Keratinocyte (primary cell): ENCODE measurements around the gene CSE1L. TPM values are rescaled to one million over a fixed set of nuclear protein-coding genes. Genes with fewer than 3 reads are reported as not detected.

Experiments used
- DNase-seq: peaks from one replicate; pipeline ENCODE4 v3.0.0-alpha.2; 2011; ENCODE audit warnings: low read depth, missing footprints, low spot score
- FAIRE-seq: peaks from 2 replicates; lab custom pipeline; 2011; peaks lifted over from hg19 to GRCh38; lab: Jason Lieb, UNC
- H2AFZ ChIP-seq: 2 replicates; pipeline ENCODE4 v1.6.0; 2012; ENCODE audit warnings: low read length, control low read depth, inconsistent platforms; ENCODE audit not compliant: control insufficient read depth
- H3K27ac ChIP-seq: 2 replicates; pipeline ENCODE4 v1.5.1; 2011; ENCODE audit warnings: low read length; ENCODE audit not compliant: control insufficient read depth, insufficient read depth
- H3K27me3 ChIP-seq: 3 replicates; pipeline ENCODE4 v1.6.0; 2011; ENCODE audit warnings: low read length; ENCODE audit not compliant: control insufficient read depth, insufficient read depth; ENCODE audit errors: extremely low read depth
- H3K36me3 ChIP-seq, 2 experiments: 2 replicates in 1 of 2; 3 replicates in 1 of 2; pipeline ENCODE4 v1.5.1; 2011; ENCODE audit warnings: low read length in 2 of 2, mild to moderate bottlenecking in 1 of 2; ENCODE audit not compliant: control insufficient read depth in 2 of 2, insufficient read depth in 2 of 2; ENCODE audit errors: extremely low read depth in 1 of 2
- H3K4me1 ChIP-seq: 3 replicates; pipeline ENCODE4 v1.5.1; 2011; ENCODE audit warnings: low read length; ENCODE audit not compliant: control insufficient read depth, insufficient read depth; ENCODE audit errors: extremely low read depth
- H3K4me2 ChIP-seq: 3 replicates; pipeline ENCODE4 v1.6.0; 2011; ENCODE audit warnings: low read depth, low read length; ENCODE audit not compliant: control insufficient read depth, insufficient read depth; ENCODE audit errors: extremely low read depth
- H3K4me3 ChIP-seq, 3 experiments: fragments of 200-600 bp in 1 of 3; sonication (generic) in 1 of 3; 2 replicates in 2 of 3; 3 replicates in 1 of 3; pipeline ENCODE4 v1.5.1; 2011 to 2016; ENCODE audit warnings: low read length in 3 of 3, mild to moderate bottlenecking in 3 of 3, control low read depth in 2 of 3, inconsistent platforms in 1 of 3, low read depth in 1 of 3, mixed read lengths in 1 of 3, mixed run types in 1 of 3, moderate library complexity in 1 of 3; ENCODE audit not compliant: control insufficient read depth in 2 of 3, insufficient read depth in 2 of 3; ENCODE audit errors: extremely low read depth in 1 of 3
- H3K79me2 ChIP-seq: 2 replicates; pipeline ENCODE4 v1.6.0; 2012; ENCODE audit warnings: low read length; ENCODE audit not compliant: control insufficient read depth, insufficient read depth
- H3K9ac ChIP-seq: 3 replicates; pipeline ENCODE4 v1.6.0; 2011; ENCODE audit warnings: low read length; ENCODE audit not compliant: control insufficient read depth, insufficient read depth; ENCODE audit errors: extremely low read depth
- H3K9me1 ChIP-seq: 3 replicates; pipeline ENCODE4 v1.6.0; 2011; ENCODE audit warnings: low read length; ENCODE audit not compliant: control insufficient read depth, insufficient read depth; ENCODE audit errors: extremely low read depth
- H3K9me3 ChIP-seq: 2 replicates; pipeline ENCODE4 v1.5.1; 2012; ENCODE audit warnings: low read depth, low read length; ENCODE audit not compliant: control insufficient read depth
- H4K20me1 ChIP-seq: 3 replicates; pipeline ENCODE4 v1.6.0; 2011; ENCODE audit warnings: low read length; ENCODE audit not compliant: control insufficient read depth, insufficient read depth; ENCODE audit errors: extremely low read depth
- CTCF ChIP-seq, 3 experiments: IDR thresholded peaks in 1 of 3; conservative IDR thresholded peaks in 1 of 3; optimal IDR thresholded peaks in 1 of 3; 2 replicates in 2 of 3; 3 replicates in 1 of 3; pipeline versions ENCODE3 to v1.5.1; 2011; ENCODE audit warnings: low read length in 3 of 3, mild to moderate bottlenecking in 3 of 3, moderate library complexity in 2 of 3, control low read depth in 1 of 3, inconsistent platforms in 1 of 3; ENCODE audit not compliant: insufficient read depth in 2 of 3; ENCODE audit errors: extremely low read depth in 1 of 3
- EZH2 ChIP-seq: IDR thresholded peaks from one replicate; pipeline ENCODE4 v1.6.1; 2012; ENCODE audit warnings: inconsistent platforms, mild to moderate bottlenecking, low read length, moderate library complexity
- dilution Hi-C: fragments of 300-500 bp; cut with MboI; formaldehyde crosslinking; loops from one replicate; pipeline ENCODE4 v1.7.0; 2020; ENCODE audit warnings: low sequenced_read_pairs; ENCODE audit not compliant: extremely low pct_ligation_motif_present
- polyA plus RNA-seq, 5 experiments: library from polyadenylated mRNA; depleted of rRNA in 3 of 5; stranded (reverse) in 3 of 5; stranded (forward) in 1 of 5; unstranded in 1 of 5; fragments of >200 nt; gene quantifications; 1 replicate in 1 of 5; 2 replicates in 3 of 5; 3 replicates in 1 of 5; pipeline versions ENCODE4 v1.2.1 to v1.2.3, GENCODE V29; 2011 to 2012; ENCODE audit warnings: missing spikeins in 2 of 5, low read depth in 1 of 5, low replicate concordance in 1 of 5

CSE1L gene
- polyA plus RNA-seq, 1 donor (not counting 4 experiments of a cell fraction or from before 2014, with no cell fraction given) = 134 TPM

- no peaks in the 10 kb centered on the region for H3K79me2 ChIP-seq
- no peak overlapping the region for H3K27ac ChIP-seq
- DNase-seq = no peak
- dilution Hi-C loops = no loop called here
- H3K36me3 ChIP-seq = peaks cover 21 to 23% of the 10 kb centered on the region in 2 experiments
- no peak overlapping the region for H2AFZ ChIP-seq
- no peak overlapping the region for H3K4me2 ChIP-seq
- no peak for TF ChIP-seq CTCF (optimal IDR thresholded peaks at IDR 0.05 in 1 of 3, IDR thresholded peaks at IDR 0.05 in 1 of 3, conservative IDR thresholded peaks at IDR 0.05 in 1 of 3; ENCODE audit: extremely low read depth in 1 of 3, insufficient read depth in 2 of 3, low read length in 3 of 3)
- TF ChIP-seq EZH2 = no peak
- no peak for FAIRE-seq
- H3K4me3 ChIP-seq = no peak overlapping the region
- no peaks in the 10 kb centered on the region for H3K4me1 ChIP-seq
- no peaks in the 10 kb centered on the region for H3K9me3 ChIP-seq
- no peaks in the 10 kb centered on the region for H3K9me1 ChIP-seq
- no peaks in the 10 kb centered on the region for H3K27me3 ChIP-seq
- H3K9ac ChIP-seq = no peak overlapping the region
- no peaks in the 10 kb centered on the region for H4K20me1 ChIP-seq
Observed at GRCh38 chr20:49030954-49031619, 15.0 kb upstream of the CSE1L start.

- TF ChIP-seq EZH2 (no peak), CTCF (optimal IDR thresholded peaks at IDR 0.05 in 1 of 3, IDR thresholded peaks at IDR 0.05 in 1 of 3, conservative IDR thresholded peaks at IDR 0.05 in 1 of 3; ENCODE audit: extremely low read depth in 1 of 3, insufficient read depth in 2 of 3, low read length in 3 of 3) (no peak)
- dilution Hi-C loops = no loop called here
- Histone ChIP-seq H3K36me3 (peaks cover 21% of the 10 kb centered on the region in 2 experiments), H3K9me3 (no peaks in the 10 kb centered on the region), H3K4me2 (no peak overlapping the region), H3K79me2 (no peaks in the 10 kb centered on the region), H3K27ac (no peak overlapping the region), H2AFZ (no peak overlapping the region), H3K9me1 (no peaks in the 10 kb centered on the region), H3K4me1 (no peaks in the 10 kb centered on the region), H3K4me3 (no peak overlapping the region), H3K9ac (no peak overlapping the region), H4K20me1 (no peaks in the 10 kb centered on the region), H3K27me3 (no peaks in the 10 kb centered on the region)
- FAIRE-seq (no peak), DNase-seq (no peak)
Observed at GRCh38 chr20:49032455-49032854, 13.7 kb upstream of the CSE1L start.
